H7 (cell line): ENCODE data around the gene TENM4. TPM values are rescaled to one million over a fixed set of nuclear protein-coding genes. Genes with fewer than 3 reads are reported as not detected.

ENCODE experiments used
- DNase-seq: peaks from one replicate; pipeline ENCODE4 v3.0.0; 2012
- H3K27me3 ChIP-seq: 2 replicates; pipeline ENCODE4 v1.6.0; 2011; ENCODE audit warnings: mild to moderate bottlenecking, low read length; ENCODE audit not compliant: control insufficient read depth, insufficient read depth
- H3K36me3 ChIP-seq: replicated peaks from 2 replicates; pipeline ENCODE4 v1.5.1; 2011; ENCODE audit warnings: low read length; ENCODE audit not compliant: control insufficient read depth, insufficient read depth
- H3K4me3 ChIP-seq: 2 replicates; pipeline ENCODE4 v1.5.1; 2011; ENCODE audit warnings: low read depth, mild to moderate bottlenecking, control low read depth, low read length, moderate library complexity; ENCODE audit not compliant: insufficient read depth
- total RNA-seq: library from RNA; depleted of rRNA; stranded (reverse); fragments of >200 nt; shearing (Covaris generic); gene quantifications from 2 replicates; pipeline ENCODE4 v1.2.3, GENCODE V29; 2014

The TENM4 gene
- total RNA-seq, 1 experiment from 2014 or later: 29.6 TPM

DNA sequence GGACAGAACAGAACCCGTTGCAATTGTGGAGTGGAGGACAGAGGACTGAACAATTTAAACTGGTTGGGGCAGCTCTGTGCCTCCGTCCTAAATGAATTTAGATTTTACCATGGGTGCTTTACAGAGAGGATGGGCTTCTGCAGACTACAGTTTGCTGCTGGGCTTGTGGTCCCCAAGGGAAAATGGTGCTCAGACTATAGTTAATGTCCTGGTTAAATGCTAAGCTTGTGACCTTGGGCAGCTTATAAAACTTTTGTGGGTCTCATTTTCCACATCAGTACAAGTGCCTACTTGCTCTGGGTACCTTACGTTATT, 511.0 kb downstream of the TENM4 start:
- no peak for DNase-seq
- H3K36me3 ChIP-seq: no peaks in the 10 kb centered on the region
- H3K27me3 ChIP-seq: peaks cover 37% of the 10 kb centered on the region
- H3K4me3 ChIP-seq: no peak overlapping the region

DNA sequence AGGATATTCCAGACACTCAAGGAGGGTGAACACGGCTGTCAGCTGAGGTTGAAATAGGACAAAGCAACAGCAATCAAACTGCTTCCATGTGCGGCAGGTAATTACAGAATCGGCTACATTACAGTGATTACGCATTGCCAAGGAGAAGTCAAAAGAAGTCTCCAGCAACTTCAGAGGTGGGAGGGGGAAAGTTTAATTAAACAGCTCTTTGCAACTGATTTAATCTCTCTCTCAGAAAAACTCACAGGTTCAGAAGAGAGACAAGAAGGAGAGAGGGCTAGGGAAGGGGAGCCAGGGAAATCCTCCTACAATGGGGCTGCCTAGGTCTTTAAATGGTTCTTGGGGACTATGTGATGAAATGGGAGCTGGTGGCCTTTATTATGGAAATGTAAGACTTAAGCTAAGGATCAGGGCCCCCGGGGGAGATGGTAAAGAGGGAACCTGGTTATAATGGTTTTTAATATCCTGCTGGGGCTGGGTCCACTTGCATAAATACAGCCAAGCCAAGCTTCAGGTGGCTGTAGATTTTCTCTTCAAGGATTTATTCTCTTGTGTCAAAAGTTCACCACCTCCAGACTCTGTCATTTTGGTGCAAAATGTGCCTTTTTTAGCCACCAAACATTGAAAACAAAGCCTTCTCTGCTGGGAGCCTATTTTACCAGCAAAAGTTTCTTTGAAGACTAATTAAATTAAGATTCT, 511.5 kb downstream of the TENM4 start:
- Histone ChIP-seq H3K27me3 (peaks cover 37% of the 10 kb centered on the region), H3K4me3 (no peak overlapping the region), H3K36me3 (no peaks in the 10 kb centered on the region)
- DNase-seq: peak; percentile 75

DNA sequence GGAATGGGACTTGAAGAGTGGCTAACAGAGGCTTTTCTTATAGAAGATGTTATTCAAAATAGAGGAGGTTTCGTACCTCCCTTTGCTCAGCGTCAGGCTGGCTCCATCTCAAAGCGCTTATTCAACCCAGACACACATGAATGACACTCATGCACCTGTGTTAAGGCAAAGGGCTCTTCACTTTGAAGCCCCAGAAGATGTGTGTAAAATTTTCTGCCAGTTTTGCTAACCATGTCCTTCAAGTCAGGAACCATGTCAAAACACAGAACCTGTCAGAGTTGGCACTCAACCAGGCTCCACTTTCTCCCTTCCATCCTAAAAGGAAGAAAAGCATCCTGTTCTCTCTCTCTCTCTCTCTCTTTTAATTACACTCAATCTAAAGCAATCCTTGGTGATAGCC, 513.3 kb downstream of the TENM4 start:
- no peak for DNase-seq
- Histone ChIP-seq H3K36me3 (no peaks in the 10 kb centered on the region), H3K4me3 (no peak overlapping the region), H3K27me3 (peaks cover 37% of the 10 kb centered on the region)

DNA sequence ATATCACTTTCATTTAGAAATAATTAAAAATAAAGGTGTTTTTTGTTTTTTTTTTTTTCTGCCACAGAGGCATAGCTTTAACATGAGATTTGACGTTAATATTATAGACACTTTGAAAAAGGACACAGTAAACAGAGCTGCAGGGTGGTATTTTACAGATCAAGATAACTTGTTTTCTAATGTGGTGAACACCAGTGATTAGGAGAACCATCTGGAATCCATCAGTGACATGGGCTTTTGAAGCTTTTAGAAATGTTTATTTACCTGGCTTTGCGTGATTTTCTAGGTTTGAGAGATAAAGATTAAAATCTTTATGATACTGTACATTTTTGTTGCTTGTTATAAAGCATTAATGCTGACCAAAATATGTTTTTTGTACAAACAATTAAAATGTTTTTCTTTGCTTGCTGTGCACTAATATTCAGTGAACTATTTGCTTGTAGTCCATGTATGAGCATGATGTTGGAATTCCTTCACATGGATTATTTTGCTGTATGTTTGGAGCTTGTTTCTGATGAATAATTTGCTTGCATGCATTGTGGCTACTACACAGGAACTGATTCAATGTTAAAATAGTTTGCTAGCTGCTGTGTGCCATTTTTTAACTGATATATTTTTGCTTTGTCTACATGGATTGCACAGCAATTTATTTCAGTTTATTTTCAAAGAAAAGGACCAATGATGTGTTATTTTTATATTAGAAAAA, 514.0 kb downstream of the TENM4 start:
- no peak for DNase-seq
- no peaks in the 10 kb centered on the region for H3K36me3 ChIP-seq
- H3K27me3 ChIP-seq: peaks cover 32% of the 10 kb centered on the region
- H3K4me3 ChIP-seq: no peak overlapping the region

DNA sequence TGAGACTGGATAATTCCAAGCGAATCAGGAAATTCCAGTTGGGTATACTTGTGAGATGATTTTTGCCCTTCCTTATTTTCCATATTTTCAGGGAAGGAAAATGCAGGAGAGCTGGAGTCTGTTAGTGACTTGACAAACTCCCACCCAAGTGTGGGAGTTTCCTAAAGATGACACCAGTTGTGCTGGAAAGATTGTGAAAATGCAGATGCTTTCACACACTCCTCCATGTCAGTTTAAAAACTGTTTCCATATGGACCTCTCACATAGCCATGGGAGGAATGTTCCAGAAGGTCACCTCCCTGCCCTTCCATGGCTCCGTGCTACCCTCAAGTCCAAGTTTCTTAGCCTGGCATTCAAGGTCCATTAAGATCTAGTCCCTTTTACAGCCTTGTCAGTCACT, 515.4 kb downstream of the TENM4 start:
- DNase-seq: no peak
- Histone ChIP-seq H3K4me3 (no peak overlapping the region), H3K36me3 (no peaks in the 10 kb centered on the region), H3K27me3 (peaks cover 24% of the 10 kb centered on the region)

DNA sequence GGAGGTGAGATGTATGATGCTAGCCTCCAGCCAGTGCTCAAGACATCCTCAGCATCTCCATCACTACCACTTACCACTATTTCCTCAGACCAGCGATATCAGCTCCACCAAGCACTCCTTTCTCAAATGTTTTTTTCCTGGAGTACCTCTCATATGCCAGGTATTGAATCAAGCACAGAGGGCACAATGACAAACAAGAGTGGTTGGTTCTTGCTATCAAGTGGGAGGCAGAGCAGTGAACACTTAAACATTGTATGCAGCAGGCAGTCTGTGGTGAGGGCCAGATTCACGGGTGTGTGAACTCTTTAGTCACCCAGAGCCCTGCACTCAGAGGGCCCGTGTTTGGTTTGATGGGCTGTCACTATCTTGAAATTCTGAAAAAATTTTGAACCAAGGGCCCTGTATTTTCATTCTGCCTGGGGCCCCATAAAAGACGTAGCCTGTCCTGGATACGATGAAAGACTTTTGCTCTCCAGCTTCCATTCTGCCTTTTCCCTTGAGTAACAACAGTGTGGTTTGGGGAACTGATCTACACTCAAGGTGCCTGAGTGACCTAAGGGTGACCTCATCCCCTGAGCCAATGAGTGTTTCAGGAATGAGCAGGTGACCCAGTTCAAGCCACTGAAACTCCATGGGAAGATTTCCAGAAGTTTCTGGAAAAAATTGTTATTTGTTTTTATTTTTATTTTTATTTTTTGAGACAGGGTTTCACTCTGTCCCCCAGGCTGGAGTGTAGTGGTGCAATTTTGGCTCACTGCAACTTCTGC, 517.8 kb downstream of the TENM4 start:
- DNase-seq: no peak
- H3K36me3 ChIP-seq: no peaks in the 10 kb centered on the region
- peaks cover 8% of the 10 kb centered on the region for H3K27me3 ChIP-seq
- no peak overlapping the region for H3K4me3 ChIP-seq

DNA sequence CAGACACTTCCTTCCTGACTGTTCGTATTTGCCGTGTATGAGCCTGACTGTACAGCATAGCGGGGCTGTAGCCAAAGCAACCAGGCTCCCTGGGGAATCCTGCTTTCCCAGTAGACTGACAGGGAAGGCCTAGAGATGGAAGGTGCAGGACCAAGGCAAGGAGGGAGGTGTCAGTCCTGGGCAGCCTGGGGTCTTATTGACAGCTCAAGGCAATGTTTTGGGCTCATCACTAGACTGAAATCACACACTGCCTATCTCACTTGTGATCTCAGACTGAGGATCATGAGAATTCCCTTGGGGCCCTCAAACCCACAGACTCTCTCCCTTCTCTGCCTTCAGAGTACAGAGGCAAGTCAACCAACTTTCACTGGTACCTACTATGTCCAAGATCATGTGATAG, 519.3 kb downstream of the TENM4 start:
- Histone ChIP-seq H3K4me3 (no peak overlapping the region), H3K27me3 (no peaks in the 10 kb centered on the region), H3K36me3 (no peaks in the 10 kb centered on the region)
- no peak for DNase-seq

DNA sequence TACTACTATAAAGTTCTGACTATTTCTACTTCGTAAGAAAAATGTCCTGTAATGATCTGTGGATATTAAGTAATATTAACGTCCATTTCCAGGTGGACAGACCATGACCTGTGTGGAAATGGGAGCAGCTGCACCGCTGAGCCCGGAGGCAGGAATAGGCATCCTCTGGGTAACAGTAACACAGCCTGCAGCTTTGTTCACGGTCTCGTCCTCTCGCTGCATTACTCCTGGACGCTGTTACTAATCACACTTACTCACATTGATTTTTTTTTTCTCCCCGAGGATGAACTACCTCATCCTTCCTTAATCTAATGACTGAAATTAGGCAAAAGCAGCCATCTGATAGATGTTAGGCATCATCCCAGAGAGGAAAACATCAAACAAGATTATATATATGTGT, 520.5 kb downstream of the TENM4 start:
- Histone ChIP-seq H3K27me3 (no peaks in the 10 kb centered on the region), H3K4me3 (no peak overlapping the region), H3K36me3 (no peaks in the 10 kb centered on the region)
- DNase-seq: no peak

DNA sequence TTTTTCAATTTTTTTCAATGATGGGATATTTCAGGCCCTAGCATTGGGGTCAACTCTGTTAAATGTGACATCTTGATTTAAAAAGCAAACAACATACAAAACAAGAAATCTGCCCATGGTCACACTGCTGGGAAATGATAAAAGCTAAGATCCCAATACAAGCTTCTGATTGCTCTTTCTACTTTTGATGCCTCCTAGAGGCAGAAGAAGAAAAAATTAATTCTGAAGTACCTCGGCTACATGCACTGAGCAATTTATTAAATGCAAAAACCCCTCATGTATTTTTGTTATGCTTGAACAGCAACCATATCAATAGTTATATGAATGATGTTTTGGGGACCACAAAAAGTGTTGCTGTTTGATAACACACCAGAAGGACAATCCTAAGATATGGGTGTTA, 524.1 kb downstream of the TENM4 start:
- no peak overlapping the region for H3K4me3 ChIP-seq
- no peaks in the 10 kb centered on the region for H3K27me3 ChIP-seq
- H3K36me3 ChIP-seq: no peaks in the 10 kb centered on the region
- DNase-seq: no peak

DNA sequence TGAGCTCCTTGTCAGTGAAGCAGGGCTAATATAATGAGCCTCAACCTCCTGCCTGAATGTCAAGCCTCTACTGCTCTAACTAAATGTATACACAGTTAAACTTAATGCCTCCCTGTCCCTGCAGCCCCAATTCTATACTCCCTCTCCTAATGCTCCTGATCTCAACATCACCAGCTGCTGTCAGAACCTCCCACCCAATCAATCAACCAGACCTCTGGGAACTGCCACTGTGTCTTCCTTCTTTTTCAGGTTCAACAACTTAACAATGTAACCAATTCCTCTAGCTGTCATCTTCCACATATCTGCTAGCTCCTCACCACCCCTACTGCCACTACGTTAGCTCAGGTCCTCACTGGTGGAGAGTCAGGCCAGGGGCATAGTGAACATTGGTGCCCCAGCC, 526.3 kb downstream of the TENM4 start:
- no peak overlapping the region for H3K4me3 ChIP-seq
- no peak for DNase-seq
- no peaks in the 10 kb centered on the region for H3K27me3 ChIP-seq
- no peaks in the 10 kb centered on the region for H3K36me3 ChIP-seq

DNA sequence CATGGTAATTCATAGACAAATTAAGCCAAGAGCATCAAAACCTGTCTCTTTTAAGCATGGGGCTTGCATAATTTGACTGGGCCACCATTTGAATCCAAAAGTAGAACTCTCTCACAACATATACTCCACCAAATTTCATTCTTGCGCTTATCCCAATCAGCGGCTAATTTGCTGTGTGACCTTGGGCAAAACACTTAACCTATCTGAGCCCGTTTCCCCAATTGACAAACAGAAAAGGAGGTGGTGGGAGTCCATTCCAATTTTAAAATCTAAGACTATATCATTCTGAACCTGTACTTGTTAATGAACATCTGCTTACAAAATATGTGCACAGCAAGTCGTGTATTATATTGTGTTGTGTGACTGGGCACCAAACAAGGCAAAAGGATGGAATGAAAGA, 528.1 kb downstream of the TENM4 start:
- H3K36me3 ChIP-seq: no peaks in the 10 kb centered on the region
- no peak for DNase-seq
- no peak overlapping the region for H3K4me3 ChIP-seq
- no peaks in the 10 kb centered on the region for H3K27me3 ChIP-seq

DNA sequence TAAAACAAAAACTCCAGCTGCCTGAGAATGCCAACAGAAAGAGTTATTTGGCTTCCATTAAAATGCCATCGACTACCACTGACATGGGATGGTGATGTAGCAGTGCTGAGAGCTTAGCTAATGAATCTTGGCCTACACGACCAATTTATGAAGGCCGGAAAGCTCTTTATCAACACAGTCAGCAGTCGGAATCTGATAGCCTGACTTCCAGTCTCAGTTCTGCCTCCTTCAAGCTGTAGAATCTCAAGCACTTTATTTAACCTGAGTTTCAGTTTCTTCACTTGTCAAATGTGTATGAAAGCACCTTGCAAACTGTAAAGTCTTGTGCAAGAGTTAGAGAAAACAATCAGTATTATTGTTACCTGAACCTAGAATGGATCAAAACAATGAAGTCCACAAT, 530.5 kb downstream of the TENM4 start:
- Histone ChIP-seq H3K36me3 (no peaks in the 10 kb centered on the region), H3K27me3 (no peaks in the 10 kb centered on the region), H3K4me3 (no peak overlapping the region)
- no peak for DNase-seq

DNA sequence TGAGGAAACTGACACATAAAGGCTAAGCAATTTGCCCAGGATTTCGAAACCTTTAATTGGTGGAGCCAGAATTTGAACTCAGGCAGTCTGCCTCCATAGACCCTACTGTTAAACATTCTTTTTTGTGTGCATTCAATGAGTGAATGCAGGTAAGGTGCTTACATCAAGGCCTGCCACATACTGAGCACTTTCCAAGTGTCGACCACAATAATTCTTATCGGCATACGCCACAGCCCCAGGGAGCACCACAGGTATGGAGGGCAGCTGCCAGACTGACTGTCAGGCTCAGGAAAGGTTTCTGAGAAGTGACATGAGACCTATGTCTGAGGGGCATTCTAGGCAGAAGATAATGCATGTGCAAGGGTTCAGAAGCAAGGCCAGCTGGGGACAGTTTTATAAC, 531.4 kb downstream of the TENM4 start:
- DNase-seq: no peak
- no peak overlapping the region for H3K4me3 ChIP-seq

DNA sequence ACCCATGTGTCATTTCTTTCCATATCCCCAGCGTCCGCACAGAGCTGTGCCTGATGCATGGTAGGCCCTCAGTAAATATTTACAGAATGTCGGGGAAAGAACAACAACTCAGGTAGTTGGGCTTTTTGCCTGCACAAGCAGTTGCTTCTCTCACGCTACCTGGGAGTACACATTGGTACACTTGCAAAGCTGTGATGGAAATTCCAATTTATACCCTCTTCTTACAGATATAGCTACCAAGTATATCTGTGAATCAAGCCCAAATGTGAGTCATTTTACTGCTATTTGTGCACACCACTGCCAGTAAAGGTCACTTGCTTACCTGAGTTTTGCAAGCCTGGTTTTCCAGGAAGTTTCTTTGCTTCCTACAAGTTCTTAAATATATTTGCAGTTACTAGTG, 533.2 kb downstream of the TENM4 start:
- no peaks in the 10 kb centered on the region for H3K36me3 ChIP-seq

More for the DNA sequence above, 531.4 kb downstream of the TENM4 start:
- Histone ChIP-seq H3K27me3 (no peaks in the 10 kb centered on the region), H3K36me3 (no peaks in the 10 kb centered on the region)

DNA sequence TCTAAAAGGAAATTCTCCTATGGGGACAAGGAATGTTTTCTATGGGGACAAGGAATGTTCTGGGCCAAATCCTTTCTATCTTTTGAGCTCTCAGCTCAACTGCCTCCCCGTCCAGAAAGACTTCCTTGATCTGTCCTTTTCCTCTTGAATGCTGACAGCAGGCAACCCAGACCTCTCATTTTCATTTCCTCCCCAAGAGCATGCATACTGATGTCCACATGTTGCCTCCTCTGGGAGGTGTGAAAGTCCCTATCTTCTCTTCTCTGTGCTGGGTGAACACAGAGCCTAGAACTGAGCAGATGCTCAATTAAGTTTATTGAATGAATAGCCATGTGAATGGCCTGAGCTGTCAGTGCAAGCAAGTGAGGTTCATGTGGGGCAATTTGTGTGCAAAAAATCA, 534.3 kb downstream of the TENM4 start:
- no peak overlapping the region for H3K4me3 ChIP-seq
- no peaks in the 10 kb centered on the region for H3K27me3 ChIP-seq
- DNase-seq: no peak
- H3K36me3 ChIP-seq: no peaks in the 10 kb centered on the region

More for the DNA sequence above, 533.2 kb downstream of the TENM4 start:
- DNase-seq: no peak
- H3K4me3 ChIP-seq: no peak overlapping the region
- H3K27me3 ChIP-seq: no peaks in the 10 kb centered on the region
